ENCODE measurements around the gene NFIA.

The NFIA gene

DNA sequence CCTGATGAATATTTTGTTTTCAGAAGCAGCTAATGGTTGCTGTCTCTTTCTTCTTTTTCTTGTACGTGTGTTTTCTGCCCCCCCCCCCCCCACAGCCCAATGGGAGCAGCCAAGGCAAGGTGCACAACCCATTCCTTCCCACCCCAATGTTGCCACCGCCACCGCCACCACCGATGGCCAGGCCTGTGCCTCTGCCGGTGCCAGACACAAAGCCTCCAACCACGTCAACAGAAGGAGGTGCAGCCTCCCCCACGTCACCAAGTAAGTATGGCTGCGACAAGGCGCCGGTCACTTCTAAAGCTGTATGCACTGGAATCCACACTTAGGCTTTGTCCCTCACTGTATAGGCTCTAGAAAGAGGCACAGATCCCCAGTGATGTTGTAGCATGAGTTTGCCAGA lies 324.1 kb downstream of the NFIA start:
- no peak for ATAC-seq

DNA sequence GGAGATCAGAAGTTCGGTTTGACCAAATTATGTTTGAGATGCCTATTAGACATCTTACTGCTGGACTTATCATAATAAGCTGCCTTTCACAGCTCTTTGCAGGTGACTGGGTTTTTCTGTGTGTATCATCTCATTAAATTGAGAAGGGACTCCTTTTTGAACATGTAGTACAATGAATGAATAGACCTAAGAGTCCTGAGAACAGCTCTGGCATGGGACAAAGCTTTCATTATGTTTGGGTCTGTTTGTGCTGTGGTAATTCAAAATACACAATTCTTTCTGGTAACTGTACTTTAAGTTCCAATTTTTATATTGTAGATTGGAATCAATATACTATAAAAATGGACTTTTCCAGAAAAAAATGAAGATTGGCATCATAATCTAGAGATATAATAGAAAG lies 330.2 kb downstream of the NFIA start:
- no peak for ATAC-seq

DNA sequence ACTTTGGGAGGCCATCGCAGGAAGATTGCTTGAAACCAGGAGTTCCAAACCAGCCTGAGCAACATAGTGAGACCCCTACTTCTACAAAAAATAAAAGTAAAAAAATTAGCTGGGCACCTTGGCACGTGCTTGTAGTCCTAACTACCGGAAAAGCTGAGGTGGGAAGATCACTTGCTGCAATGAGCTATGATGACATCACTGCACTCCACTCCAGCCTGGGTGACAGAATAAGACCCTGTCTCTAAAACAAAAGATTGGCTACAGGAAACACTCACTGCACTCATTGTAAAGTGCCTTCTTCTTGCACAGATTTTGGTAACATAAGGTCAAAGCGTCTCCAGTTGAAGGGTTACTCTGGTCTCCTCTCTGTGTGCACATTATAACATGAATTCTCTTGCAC lies 336.8 kb downstream of the NFIA start:
- ATAC-seq: no peak

DNA sequence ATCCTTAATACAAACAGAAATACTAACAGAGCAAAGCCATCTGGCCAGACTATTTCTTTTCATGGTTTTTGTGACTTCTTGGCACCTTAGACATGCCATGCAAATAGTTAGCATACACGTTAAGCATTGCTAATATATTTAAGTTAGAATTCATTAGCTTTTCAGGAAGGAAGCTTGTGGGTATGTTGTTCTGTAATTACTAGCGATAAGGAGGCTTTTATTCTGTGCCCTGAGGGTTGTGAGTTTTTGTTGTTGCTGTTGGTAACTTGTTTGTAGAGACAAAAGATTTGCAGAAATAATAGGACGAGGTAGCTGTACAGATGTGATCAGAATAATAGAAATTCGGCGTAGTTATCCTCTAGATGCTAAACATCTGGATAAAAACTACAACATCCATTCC lies 337.3 kb downstream of the NFIA start:
- no peak for ATAC-seq

DNA sequence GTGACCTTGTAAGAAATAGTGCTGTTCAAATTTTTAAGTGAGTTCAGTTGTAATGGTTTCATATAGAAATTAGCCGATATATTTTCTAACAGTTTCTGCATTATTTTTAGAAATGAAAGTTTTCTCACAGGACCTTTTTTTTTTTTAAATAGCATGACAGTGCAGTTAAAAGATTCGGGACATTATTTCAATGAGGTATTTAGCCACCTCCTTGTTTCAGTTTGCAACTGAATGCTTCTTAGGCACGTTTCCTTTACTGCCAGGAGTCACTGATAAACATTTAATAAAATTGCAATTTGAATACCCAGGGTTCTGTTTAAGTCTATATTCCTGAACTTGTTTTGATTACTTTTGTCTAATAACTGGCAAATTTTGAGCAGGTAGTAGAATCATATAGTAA lies 337.9 kb downstream of the NFIA start:
- no peak for ATAC-seq

DNA sequence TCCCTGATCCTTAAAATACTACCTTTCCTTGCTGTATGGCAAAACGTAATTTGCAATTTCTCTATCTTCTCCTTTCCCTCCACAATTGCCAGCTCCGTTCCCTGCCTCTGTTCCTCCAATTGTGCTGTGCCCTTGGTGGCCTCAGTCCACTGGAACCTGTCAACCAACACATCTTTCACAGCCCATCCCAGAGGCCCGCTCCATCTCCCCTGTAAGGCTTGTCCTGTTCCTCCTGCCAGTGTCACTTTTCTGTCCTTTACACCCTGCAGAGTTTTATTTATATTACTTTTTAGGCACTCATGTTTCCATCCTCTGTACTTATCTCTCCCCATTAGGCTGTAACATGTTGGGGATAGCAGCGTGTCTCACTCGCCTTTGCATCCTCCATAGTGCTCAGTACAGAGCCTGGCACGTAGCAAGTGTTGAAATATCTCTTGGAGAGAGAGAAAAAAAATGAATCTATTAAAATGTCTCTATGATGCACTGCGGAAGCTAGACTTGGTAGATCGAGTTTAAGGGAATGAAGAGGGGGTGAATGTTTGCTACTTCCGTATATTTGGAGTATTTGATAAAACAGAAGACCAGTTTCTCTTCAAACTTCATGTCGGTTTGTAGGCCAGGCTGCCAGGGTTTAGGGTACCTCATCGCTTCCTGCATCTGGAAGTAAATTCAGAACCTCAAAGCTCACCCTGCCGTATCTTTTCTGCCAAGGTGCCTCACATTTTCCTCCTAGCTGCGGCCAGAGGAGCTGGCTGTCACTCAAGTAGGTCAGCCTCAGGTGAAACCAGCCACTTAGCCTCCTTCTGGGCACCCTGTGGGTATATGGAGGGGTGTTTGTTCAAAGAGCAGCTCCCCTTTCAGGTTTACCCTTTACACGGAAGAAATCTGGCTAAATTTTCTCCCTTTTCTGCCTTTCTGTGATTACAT lies 338.8 kb downstream of the NFIA start:
- ATAC-seq: no peak

DNA sequence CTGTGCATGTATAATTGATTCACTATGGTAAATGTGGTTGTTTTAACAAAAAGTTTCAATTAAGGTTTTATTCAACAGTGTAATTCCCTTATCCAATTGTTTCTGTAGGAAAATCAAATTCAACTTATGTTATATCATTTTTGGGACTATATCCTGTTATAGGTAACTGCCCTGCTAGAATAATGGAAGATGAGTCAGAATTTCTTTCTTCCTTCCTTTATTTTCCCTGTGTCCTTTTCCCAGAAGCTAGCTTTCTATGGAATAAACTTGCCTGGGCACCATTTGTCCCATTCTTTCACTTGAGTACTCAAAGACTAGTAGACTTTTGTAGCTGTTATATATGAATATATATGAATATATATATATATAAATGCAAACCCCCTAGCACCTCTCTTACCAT lies 341.3 kb downstream of the NFIA start:
- no peak for ATAC-seq

DNA sequence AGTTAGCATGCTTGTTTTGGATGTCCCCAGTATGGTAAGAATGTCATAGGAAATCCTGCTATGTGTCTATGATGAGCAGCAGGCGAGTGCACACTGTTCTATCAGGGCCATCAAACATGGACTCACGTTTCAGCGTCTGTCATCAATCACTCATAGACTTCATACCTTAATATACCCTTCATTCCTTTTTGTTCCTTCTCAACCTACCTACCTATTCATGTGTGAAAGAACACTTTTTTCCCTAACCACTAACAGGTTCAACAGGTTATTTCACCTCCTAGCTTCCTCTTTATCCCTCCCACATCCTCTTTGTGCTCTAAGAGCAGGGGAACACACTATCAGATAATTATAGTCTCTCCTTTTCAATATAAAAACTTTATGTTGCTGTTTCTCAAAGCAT lies 342.0 kb downstream of the NFIA start:
- no peak for ATAC-seq

DNA sequence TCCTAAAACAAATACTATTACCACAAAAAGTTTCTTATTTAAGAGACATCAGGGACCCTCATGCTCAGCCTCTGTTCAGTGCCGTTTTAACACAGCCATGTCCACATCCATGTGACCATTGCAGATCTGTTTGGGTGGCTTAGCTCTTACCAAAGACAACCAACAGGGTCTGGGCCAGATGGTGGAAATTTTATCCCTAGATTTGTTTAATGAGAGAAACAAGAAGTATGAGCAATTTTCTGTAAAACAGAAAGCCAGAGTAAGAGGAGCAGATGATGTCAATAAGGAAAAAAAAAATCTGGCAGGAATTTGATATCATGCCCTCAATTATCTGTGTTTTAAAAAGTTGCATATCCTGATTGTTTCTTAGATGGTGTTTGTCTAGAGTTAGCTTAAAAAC lies 342.7 kb downstream of the NFIA start:
- no peak for ATAC-seq

DNA sequence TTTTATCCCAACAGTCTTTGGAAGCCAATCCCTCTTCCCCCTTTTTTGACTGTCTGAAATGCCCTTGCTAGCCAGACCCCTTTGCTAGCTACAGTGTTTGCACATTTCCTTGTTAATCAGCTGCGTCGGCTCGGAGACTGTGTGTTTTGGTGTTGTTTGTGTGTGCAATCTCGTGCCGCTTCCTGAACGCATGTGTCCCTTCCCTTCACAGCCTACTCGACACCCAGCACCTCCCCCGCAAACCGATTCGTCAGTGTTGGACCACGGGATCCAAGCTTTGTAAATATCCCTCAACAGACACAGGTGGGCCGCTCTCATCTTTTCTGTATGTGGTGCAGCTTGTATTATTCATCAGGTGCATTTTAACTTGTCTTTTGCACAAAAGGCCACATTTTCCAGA lies 343.9 kb downstream of the NFIA start:
- no peak for ATAC-seq

DNA sequence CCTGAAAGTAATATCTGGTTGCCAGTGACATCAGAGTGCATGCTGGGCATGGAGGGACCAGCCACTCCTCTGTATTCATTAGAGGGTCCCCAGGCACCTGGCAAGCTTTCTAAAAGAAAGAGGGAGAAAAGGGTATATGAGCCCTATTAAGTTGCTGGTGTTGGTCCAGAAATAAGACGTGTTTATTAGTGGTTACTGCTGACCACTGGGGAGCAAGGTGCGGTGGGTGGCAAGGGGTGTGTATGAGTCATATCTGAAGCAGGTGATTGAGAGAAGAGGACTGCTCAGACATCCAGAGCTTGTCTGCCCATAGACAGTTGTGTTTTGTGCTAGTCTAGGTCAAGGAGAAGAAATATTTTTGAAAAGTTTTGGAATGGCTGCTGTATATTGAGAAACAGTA lies 344.5 kb downstream of the NFIA start:
- no peak for ATAC-seq

DNA sequence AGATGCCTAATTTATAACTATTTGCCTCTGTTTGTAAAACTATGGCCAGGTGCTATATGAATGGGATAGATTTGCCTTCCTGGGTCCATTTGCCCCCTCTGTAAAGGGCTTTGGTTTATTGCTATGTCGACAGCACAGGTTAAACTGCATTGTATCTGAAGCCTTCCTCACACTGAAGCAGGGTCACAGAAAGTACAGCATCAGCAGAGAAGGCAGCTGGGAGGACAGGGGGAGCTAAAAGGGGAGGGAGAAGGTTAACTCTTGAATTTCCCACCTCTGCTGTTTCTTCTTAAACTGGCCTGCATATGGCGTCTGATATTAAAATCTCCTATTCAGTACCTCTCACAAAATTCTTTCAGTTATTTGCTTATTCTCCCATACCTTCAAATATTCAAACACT lies 345.1 kb downstream of the NFIA start:
- no peak for ATAC-seq

DNA sequence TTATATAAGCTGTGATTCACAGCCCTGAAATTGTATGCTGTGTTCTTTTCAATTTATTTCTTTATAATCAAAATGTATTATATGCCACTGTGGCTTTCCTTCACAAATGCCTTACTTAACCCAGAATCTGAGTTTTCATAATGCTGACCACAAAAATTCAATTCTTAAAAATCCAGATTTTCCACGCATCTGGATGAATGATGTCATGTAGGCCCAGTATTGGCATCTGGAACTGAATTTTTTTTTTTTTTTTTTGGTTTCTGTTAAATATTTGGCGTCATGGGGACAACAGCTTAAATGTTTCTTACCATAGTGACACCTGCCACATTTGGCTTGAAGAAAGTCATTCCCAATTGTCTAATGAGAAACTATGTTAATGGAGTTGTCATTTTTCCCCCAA lies 345.8 kb downstream of the NFIA start:
- no peak for ATAC-seq

DNA sequence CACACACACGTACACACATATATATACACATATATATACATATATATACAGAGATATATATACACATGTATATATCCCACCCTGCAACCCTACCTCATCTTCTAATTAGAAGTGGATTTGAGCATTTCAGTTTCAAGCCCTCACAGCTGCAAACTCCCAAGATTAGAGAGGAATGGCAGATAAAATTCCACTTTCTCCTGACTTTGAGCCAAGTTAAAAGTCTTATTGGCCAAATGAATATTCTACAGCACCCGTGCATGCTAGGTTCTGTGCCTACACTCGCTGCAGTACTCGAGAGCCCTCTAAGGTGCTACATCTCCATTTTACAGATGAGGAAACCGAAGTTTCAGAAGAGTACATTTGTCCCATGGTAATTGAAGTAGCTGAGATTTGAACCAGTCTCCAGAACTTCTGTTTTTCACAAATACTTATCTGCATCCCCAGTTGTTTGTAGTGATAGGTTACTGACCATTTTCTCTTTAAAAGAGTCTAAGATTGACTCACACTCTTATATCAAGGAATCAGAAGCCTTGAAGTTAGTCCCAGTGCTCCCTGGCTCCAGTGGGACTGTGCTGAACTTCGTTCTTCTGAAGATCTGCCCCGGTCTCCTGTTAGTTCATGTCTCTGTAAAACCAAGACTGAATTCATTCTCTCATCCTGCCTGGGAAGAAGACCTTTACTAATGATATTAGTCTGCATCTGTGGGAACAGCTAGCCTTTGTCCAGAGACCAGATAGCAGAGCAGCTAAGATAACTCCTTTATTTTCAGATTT lies 350.4 kb downstream of the NFIA start:
- ATAC-seq: no peak

DNA sequence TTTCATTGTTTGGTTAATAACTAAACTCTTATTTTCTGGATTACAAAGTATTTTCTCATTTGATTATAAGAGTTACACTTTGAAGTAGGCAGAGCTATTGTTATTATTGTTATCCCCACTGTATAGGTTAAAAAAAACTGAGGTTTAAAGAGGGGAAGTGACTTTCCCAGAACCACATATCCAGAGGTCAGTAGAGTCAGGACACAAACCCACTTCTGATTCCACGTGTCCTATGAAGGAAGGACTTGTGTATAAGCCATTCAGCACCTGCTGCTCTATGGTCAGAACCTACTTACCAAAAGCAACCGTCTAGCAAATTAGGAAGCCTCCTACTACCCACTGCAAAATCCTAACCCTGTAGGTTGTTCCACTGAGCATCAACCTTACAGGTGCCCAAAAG lies 351.3 kb downstream of the NFIA start:
- ATAC-seq: no peak

DNA sequence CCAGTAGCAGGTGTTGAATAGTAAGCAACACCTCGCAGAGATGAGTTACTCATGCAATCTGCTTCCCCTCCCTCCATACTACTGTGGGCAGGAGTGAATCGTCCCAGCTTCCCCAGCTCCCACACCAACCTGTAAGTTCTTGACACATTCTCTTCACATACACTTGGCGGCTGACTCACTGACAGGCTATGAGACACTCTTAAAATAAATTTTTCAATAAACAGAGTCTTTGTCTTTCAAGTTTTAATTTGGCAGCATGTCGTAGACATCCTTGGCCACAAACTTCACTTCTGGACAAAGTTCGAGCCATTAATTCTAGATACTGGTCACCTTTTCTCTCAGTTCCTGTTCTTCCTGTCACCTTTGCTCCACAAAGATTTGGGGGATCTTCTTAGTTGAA lies 351.9 kb downstream of the NFIA start:
- ATAC-seq: no peak

DNA sequence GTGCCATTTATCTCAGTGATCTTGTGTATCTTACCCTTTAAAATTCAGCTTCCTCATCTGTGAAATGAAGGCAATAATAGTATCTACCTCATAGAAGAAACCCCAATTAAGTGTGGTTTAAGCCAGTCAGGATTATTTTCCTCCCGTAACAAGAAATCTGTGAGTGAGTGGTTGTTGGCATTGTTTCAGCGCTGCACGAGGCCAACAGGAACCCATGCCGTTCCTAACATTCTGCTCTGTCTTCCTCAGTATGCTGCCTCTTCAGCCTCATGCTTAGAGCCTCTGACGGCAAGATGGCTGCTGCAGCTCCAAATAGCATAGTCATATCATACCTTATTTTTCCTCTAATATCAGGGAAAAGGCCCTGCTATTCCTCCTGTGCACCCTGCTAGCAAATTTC lies 352.9 kb downstream of the NFIA start:
- ATAC-seq: no peak

DNA sequence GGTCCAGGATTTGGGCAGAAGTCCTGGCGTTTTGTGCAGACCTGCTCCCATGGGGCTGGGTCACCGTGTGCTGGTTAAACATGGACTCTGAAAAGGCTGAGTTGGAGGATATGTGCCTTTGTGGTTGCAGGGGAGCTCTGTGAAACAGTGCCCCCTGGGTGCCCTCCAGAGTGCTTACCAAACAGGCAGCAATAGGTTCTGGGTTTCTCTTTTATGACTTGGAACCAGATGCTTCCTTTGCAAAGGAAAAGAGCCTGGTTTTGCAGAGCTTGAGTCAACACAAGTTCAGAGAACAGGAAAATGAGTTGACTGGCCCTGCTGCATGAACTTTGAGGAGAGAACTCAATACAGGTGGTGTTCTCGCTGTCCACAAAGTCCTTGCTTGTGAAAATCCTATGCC lies 353.7 kb downstream of the NFIA start:
- no peak for ATAC-seq

DNA sequence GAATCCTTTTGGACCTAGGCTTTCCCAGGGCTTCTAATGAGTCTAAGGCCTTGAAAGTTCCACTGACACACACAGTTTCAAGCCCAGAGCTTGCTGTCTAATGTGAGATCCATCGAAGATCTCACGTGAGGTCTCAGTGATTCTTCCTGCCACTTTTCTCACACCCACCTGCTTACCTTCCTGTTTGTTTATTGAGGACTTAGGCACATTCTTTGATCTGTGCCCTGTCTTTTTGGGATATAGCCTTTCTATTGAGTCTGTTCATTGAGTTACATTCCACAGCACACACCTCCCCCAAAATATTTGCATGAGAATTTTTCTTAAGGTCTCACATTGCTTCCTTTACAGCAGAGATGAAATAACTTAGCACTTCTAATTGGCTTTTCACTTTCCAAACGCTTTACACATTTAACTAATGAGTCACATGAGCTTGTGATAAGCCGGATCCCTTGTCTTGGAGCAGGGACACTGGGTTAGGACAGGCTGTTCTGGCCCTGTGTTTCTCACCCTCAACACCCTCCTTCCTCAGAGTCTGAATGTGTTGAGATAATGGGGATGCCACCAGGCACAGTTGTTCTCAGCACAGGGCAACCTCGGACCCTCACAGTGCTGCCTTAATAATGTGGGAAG lies 354.2 kb downstream of the NFIA start:
- no peak for ATAC-seq

DNA sequence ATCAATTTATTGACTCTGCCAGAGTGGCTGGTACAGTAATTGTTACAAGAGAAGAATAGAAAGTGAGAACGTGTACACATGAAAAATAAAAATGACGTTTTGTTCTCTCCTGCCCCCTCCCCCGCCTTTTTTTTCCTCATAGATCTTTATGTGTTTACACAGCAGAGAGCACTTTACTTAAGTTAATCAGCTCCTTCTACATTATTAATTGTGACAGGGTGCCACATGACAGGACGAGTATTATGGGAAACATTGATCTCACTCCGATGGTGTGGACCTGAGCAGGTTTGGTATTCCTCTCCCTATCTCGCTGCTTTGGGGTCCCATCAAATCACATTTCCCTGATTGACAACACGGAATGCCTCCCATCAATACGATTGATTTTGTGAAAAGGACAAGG lies 356.9 kb downstream of the NFIA start:
- no peak for ATAC-seq

DNA sequence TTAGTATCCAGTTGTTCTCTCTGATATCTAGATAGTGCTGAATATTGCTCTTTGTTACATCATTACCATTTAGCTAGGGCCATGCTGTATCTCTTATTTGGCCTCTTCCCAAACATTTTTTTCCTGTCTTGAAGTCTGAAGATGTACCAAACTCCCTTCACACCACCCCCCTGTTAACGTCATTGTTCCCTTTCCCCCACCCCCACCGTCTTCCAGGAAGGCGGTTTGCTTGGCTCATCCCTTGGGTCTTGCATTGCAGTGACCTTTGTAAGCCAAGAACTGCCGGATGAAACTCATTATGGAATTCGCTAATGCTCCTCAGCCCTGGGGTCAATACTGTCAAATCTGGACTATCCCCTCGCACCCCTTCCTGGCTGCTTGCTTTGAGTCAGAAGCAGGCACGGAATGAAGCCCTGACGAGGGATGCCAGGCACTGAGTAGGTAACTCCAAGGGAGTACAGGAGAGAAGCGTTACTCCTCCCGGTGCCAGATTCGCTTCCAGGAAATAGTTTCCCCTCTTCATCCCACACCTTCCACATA lies 359.4 kb downstream of the NFIA start:
- ATAC-seq: no peak

DNA sequence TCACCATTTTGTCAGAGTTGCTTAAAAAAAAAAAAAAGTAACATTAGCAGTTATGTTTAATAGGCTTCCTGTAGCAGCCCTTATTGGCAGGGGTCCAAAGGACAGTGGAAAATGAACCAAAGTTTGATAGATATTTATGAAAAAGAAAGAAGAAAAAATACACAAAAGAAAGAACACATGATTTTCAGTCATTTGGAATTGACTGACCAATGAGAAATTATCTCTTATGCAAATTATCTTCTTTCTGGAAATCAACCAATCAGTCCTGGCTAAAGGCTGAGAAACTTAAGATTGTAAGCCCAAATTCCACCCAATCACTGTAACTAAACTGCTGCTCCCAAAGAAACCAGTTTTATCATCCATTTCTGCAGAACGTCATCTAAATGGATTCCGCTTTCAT lies 360.2 kb downstream of the NFIA start:
- no peak for ATAC-seq

DNA sequence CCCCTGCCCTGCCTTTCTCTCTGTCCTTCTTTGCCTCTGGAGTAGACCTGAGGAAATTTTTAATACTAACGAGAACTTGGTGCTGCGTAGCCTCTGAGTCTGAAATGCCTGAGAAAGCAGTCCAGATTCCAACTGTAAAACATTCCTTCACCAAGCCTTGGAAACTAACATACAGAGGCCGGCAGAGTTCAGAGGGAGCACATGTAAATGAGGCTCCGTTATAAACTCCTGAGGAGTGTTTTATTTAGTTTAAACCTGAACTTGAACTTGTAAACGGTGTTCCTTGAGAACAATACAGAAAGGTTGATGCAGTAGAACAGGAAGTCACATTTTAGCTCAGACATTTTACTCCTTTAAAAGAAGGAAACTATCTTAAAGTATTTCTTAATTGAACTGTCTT lies 361.9 kb downstream of the NFIA start:
- ATAC-seq: no peak

Measured in activated CD4-positive, CD25-positive, alpha-beta regulatory T cell treated with anti-CD3 and anti-CD28 coated beads, Interleukin-2, amount 50 U/mL, for 24 hours (primary cell).